AG04449 (cell line): ENCODE results near the gene BMP6.
"Not testable (repeated sequence)": the region's sequence is repeated elsewhere in the genome, so short reads cannot be mapped to it uniquely, and the experiment has no call there.

Experiments used
- CTCF ChIA-PET: fragments of 350-600 bp; formaldehyde crosslinking; extraction: SDS; loops from one replicate; lab custom pipeline; 2021; ENCODE audit warnings: antibody characterized with exemption; lab: Yijun Ruan, JAX
- POLR2A ChIA-PET: fragments of 400-600, 350-600 bp; formaldehyde crosslinking; extraction: SDS; loops from one replicate; lab custom pipeline; 2020; ENCODE audit warnings: antibody characterized with exemption, inconsistent platforms; lab: Yijun Ruan, JAX
- DNase-seq: peaks from one replicate; pipeline ENCODE4 v3.0.0-alpha.2; 2010; ENCODE audit warnings: low read depth, low spot score
- H3K4me3 ChIP-seq: 2 replicates; pipeline ENCODE4 v1.5.1; 2011; ENCODE audit warnings: low read depth, mild to moderate bottlenecking, control low read depth, low read length
- CTCF ChIP-seq: IDR thresholded peaks from one replicate; pipeline ENCODE4 v1.5.1; 2011; ENCODE audit warnings: mild to moderate bottlenecking, moderate library complexity, low read length, control low read depth, inconsistent platforms; ENCODE audit not compliant: insufficient read depth; ENCODE audit errors: missing control alignments

BMP6 gene

GRCh38 chr6:7888587-7889357 is 162.9 kb downstream of the BMP6 start:
- POLR2A ChIA-PET, result no interaction called here
- no peak for TF ChIP-seq CTCF
- CTCF ChIA-PET, result interaction anchor here (0.7 to 0.9 kb wide), 2 partner anchors 166 to 167 kb away, joined by 3 read pairs; no protein-coding TSS in a partner anchor
- H3K4me3 ChIP-seq, result no peak overlapping the region
- DNase-seq, result no peak

GRCh38 chr6:7891078-7891872 is 165.4 kb downstream of the BMP6 start:
- DNase-seq, result no peak
- no peak for TF ChIP-seq CTCF
- ChIA-PET CTCF (interaction anchor here (0.7 to 1.2 kb wide), 3 partner anchors 165 to 169 kb away, joined by 3 to 4 read pairs (median 4); no protein-coding TSS in a partner anchor), POLR2A (no interaction called here)
- H3K4me3 ChIP-seq, result no peak overlapping the region

GRCh38 chr6:7892367-7892766 is 166.5 kb downstream of the BMP6 start:
- DNase-seq, POLR2A ChIA-PET, H3K4me3 ChIP-seq: not testable (repeated sequence)
- CTCF ChIA-PET, result interaction anchor here (1.2 kb wide), 2 partner anchors 164 to 170 kb away, joined by 3 to 4 read pairs; no protein-coding TSS in a partner anchor

- POLR2A ChIA-PET, result interaction anchor here (0.7 kb wide), 1 partner anchor 675 kb away, joined by 3 read pairs; no protein-coding TSS in a partner anchor
These were observed 167.4 kb downstream of the BMP6 start for GRCh38 chr6:7893342-7893741.

GRCh38 chr6:7894262-7895124 is 168.6 kb downstream of the BMP6 start:
- no peak for DNase-seq
- TF ChIP-seq CTCF, result no peak
- ChIA-PET CTCF (interaction anchor here (1.0 to 2.7 kb wide), 2 partner anchors 166 to 171 kb away, joined by 3 to 7 read pairs; no protein-coding TSS in a partner anchor), POLR2A (no interaction called here)
- no peak overlapping the region for H3K4me3 ChIP-seq

More at GRCh38 chr6:7893342-7893741, 167.4 kb downstream of the BMP6 start:
- TF ChIP-seq CTCF, result no peak
- H3K4me3 ChIP-seq, result no peak overlapping the region
- no peak for DNase-seq
- CTCF ChIA-PET, result no interaction called here

GRCh38 chr6:7895125-7895423 is 169.2 kb downstream of the BMP6 start:
- TF ChIP-seq CTCF, result no peak
- no peak for DNase-seq
- no peak overlapping the region for H3K4me3 ChIP-seq
- CTCF ChIA-PET, result interaction anchor here (1.1 to 2.7 kb wide), 2 partner anchors 10 to 172 kb away, joined by 3 to 7 read pairs; no protein-coding TSS in a partner anchor
- POLR2A ChIA-PET, result no interaction called here
